A549 treated with CpdA at 1 μM for 4 hours (cell line): ENCODE data around the gene OR5A2. TPM values are rescaled to one million over a fixed set of nuclear protein-coding genes. Genes with fewer than 3 reads are reported as not detected.

Source experiments
- total RNA-seq: library from RNA; stranded (reverse); fragments of 200-300 nt; extraction: Qiagen RNA extraction; gene quantifications from 5 replicates; pipeline ENCODE4 v1.2.3, GENCODE V29; 2022; ENCODE audit warnings: low read depth

Gene OR5A2
- not detected in 5 replicates for total RNA-seq

GRCh38 chr11:59426361-59427067 is at the start of gene OR5A2:
TSS of gene OR5A2 (minus strand) at chr11:59426413. CDS start at chr11:59422953, 3,460 bp downstream.

GRCh38 chr11:59473015-59473414 is 46.8 kb upstream of the OR5A2 start, which contains the start of gene OR4D10:
TSS of gene OR4D10 (plus strand) at chr11:59473315. CDS start at chr11:59477430, 4,115 bp downstream.

GRCh38 chr11:59456661-59457060 is 30.4 kb upstream of the OR5A2 start, which contains the start of gene OR4D6:
TSS of gene OR4D6 (plus strand) at chr11:59456961. CDS start at chr11:59456961, 0 bp downstream.

GRCh38 chr11:59436169-59436568 is 10.0 kb upstream of the OR5A2 start, which contains the start of gene OR5A1:
TSS of gene OR5A1 (plus strand) at chr11:59436469. CDS start at chr11:59443169, 6,700 bp downstream.

Other genes with a start within 250 kb of the OR5A2 start
- gene MPEG1, start 213.5 kb downstream of the OR5A2 start, total RNA-seq = not detected in 5 replicates
- not detected in 5 replicates for gene OR5AN1, start 67.5 kb downstream of the OR5A2 start, total RNA-seq
- not detected in 5 replicates for gene OR5A1, start 10.1 kb upstream of the OR5A2 start, total RNA-seq
- not detected in 5 replicates for gene OR4D6, start 30.5 kb upstream of the OR5A2 start, total RNA-seq
- not detected in 5 replicates for gene OR4D10, start 46.9 kb upstream of the OR5A2 start, total RNA-seq
- gene OR4D11, start 77.2 kb upstream of the OR5A2 start, total RNA-seq = not detected in 5 replicates
- gene OR4D9, start 85.1 kb upstream of the OR5A2 start, total RNA-seq = not detected in 5 replicates
- 26.8 to 34.3 TPM (median 29.6 TPM) in 5 replicates for gene OSBP, start 189.4 kb upstream of the OR5A2 start, total RNA-seq
- 43.7 to 48.4 TPM (median 45.7 TPM) in 5 replicates for gene PATL1, start 242.6 kb upstream of the OR5A2 start, total RNA-seq